T-helper 2 cell treated with Interferon-gamma antibody and Interleukin-4, amounts not matched to agents 5 μg/mL and 100 μg/mL, for 36 hours (primary cell): ENCODE results near the gene SORBS2.
"Not testable (repeated sequence)": the region's sequence is repeated elsewhere in the genome, so short reads cannot be mapped to it uniquely, and the experiment has no call there.

ENCODE experiments used
- DNase-seq: peaks from one replicate; pipeline ENCODE4 v3.0.0; 2021; ENCODE audit warnings: low spot score
- H3K27ac Mint-ChIP-seq: one replicate; pipeline ENCODE4 v1.8.0; 2021; ENCODE audit warnings: mild to moderate bottlenecking, mixed read lengths
- H3K27me3 Mint-ChIP-seq: one replicate; pipeline ENCODE4 v1.8.0; 2021; ENCODE audit warnings: low read depth, mixed read lengths
- H3K36me3 Mint-ChIP-seq: one replicate; pipeline ENCODE4 v1.8.0; 2021; ENCODE audit warnings: low read depth, mixed read lengths
- H3K4me1 Mint-ChIP-seq: one replicate; pipeline ENCODE4 v1.8.0; 2021; ENCODE audit warnings: low read depth, mixed read lengths
- H3K4me3 Mint-ChIP-seq: one replicate; pipeline ENCODE4 v1.8.0; 2022; ENCODE audit warnings: mild to moderate bottlenecking, moderate library complexity, mixed read lengths
- H3K9me3 Mint-ChIP-seq: one replicate; pipeline ENCODE4 v1.8.0; 2021; ENCODE audit warnings: mixed read lengths

The SORBS2 gene

GRCh38 chr4:185811509-185812364, at the start of gene SORBS2:
TSS of gene SORBS2 (minus strand) at chr4:185812194. CDS start at chr4:185690571, 121,623 bp downstream.
- peaks cover 11% of the 10 kb centered on the region for H3K27me3 Mint-ChIP-seq
- no peaks in the 10 kb centered on the region for H3K36me3 Mint-ChIP-seq
- no peaks in the 10 kb centered on the region for H3K9me3 Mint-ChIP-seq
- H3K27ac Mint-ChIP-seq = no peak within 1 kb of the TSS
- DNase-seq = no peak
- H3K4me1 Mint-ChIP-seq = no peaks in the 10 kb centered on the region
- H3K4me3 Mint-ChIP-seq = no peak within 1 kb of the TSS

- H3K4me3 Mint-ChIP-seq = no peak overlapping the region
- H3K27me3 Mint-ChIP-seq = no peaks in the 10 kb centered on the region
- H3K36me3 Mint-ChIP-seq = no peaks in the 10 kb centered on the region
- no peak for DNase-seq
- H3K27ac Mint-ChIP-seq = no peak overlapping the region
- no peaks in the 10 kb centered on the region for H3K9me3 Mint-ChIP-seq
- H3K4me1 Mint-ChIP-seq = no peaks in the 10 kb centered on the region
Observed at GRCh38 chr4:185859111-185859510, 47.1 kb upstream of the SORBS2 start.

- not testable (repeated sequence) for H3K36me3 Mint-ChIP-seq, H3K9me3 Mint-ChIP-seq, H3K27ac Mint-ChIP-seq, DNase-seq, H3K4me1 Mint-ChIP-seq, H3K27me3 Mint-ChIP-seq, H3K4me3 Mint-ChIP-seq
Observed at GRCh38 chr4:185857561-185857960, 45.6 kb upstream of the SORBS2 start.

GRCh38 chr4:185853841-185854240, 41.8 kb upstream of the SORBS2 start:
- H3K27me3 Mint-ChIP-seq = no peaks in the 10 kb centered on the region
- no peaks in the 10 kb centered on the region for H3K9me3 Mint-ChIP-seq
- no peak for DNase-seq
- H3K27ac Mint-ChIP-seq = no peak overlapping the region
- no peaks in the 10 kb centered on the region for H3K36me3 Mint-ChIP-seq
- no peak overlapping the region for H3K4me3 Mint-ChIP-seq
- no peaks in the 10 kb centered on the region for H3K4me1 Mint-ChIP-seq

GRCh38 chr4:185852961-185853360, 41.0 kb upstream of the SORBS2 start:
- Mint-ChIP-seq H3K4me1 (no peaks in the 10 kb centered on the region), H3K9me3 (no peaks in the 10 kb centered on the region), H3K4me3 (no peak overlapping the region), H3K27me3 (no peaks in the 10 kb centered on the region), H3K27ac (no peak overlapping the region), H3K36me3 (no peaks in the 10 kb centered on the region)
- DNase-seq = no peak

DNA sequence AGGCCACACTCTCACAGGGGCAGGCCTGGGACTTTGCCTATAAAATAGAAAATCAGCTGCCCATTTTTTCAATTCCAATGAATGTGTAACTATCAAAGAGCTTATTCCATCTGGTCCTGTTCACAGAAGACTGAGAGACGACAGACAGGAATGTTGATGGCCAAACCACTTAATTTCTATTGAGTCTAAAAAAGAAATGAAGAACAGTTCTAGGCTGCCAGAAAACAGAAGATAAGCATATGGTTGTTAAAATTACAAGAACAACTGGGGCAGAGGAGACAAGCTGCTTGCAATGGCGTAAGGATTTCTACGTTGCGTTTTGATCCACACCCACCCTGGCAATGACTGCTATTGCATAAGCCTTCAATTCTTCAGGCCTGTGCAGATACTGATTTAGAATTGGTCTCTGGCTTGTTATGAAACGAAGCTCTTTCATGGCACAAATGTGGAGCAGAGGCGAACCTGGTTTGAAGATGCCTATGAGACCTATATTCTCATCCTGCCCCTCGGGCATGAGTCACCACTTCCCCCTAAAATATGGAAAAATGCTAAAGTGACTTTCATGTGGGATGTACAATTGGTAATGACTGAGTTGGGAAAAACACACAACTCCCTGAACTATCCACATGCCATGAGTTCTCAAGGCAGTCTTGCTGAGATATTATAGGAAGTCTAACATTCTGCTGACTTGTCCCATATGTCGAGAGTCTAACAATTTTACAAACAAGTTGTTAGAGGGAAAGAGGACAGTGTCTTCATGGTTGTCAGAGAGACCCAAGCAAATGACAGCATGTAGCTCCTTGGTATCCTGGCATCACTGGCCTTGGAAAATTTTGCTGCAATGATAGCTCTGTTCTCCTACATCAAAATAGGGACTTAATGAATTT, 37.9 kb upstream of the SORBS2 start:
- Mint-ChIP-seq H3K4me3 (no peak overlapping the region), H3K36me3 (no peaks in the 10 kb centered on the region), H3K27me3 (no peaks in the 10 kb centered on the region), H3K27ac (no peak overlapping the region), H3K9me3 (no peaks in the 10 kb centered on the region), H3K4me1 (no peaks in the 10 kb centered on the region)
- DNase-seq = no peak

DNA sequence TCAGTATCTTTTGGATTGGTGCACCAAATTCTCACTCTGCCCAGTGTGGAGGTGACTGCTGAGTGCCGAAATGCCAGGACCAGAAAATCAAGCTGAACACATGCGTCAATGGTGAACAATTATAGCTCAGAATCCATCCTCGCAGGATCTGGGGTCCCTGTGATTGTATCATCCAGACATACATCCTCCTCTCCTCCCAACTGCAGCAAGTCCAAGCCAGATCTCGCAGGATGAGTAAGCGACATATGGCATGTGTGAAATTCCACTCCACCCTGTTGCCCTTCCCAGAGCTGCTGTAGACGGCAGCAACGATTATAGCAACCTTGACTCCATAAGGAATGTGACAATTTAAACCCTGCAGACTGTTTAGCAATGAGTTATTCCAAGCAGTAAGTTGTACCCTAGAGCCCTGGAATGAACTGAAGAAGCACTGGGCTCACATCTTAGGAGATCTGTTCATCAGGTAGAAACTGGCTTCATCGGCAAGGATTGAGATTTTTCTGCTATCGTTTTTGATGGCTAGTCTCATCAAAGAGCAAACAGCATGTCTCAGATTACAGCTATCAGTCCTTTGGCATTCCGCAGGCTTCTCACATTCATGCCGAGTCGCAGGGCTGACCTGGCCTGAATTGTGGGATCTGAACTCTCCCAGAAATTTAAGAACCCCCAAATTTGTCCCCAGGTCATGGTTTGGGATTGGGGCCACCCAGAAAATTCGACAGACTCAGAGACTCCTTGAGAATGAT, 35.5 kb upstream of the SORBS2 start:
- no peaks in the 10 kb centered on the region for H3K4me1 Mint-ChIP-seq
- H3K36me3 Mint-ChIP-seq = no peaks in the 10 kb centered on the region
- H3K4me3 Mint-ChIP-seq = no peak overlapping the region
- H3K9me3 Mint-ChIP-seq = no peaks in the 10 kb centered on the region
- no peak for DNase-seq
- H3K27ac Mint-ChIP-seq = no peak overlapping the region
- no peaks in the 10 kb centered on the region for H3K27me3 Mint-ChIP-seq

GRCh38 chr4:185846505-185847150, 34.6 kb upstream of the SORBS2 start:
- H3K9me3 Mint-ChIP-seq = no peaks in the 10 kb centered on the region
- no peaks in the 10 kb centered on the region for H3K27me3 Mint-ChIP-seq
- no peak for DNase-seq
- no peak overlapping the region for H3K4me3 Mint-ChIP-seq
- no peaks in the 10 kb centered on the region for H3K4me1 Mint-ChIP-seq
- H3K36me3 Mint-ChIP-seq = no peaks in the 10 kb centered on the region
- H3K27ac Mint-ChIP-seq = no peak overlapping the region

- Mint-ChIP-seq H3K4me3 (no peak overlapping the region), H3K36me3 (no peaks in the 10 kb centered on the region), H3K27ac (no peak overlapping the region), H3K4me1 (no peaks in the 10 kb centered on the region), H3K27me3 (no peaks in the 10 kb centered on the region), H3K9me3 (no peaks in the 10 kb centered on the region)
- no peak for DNase-seq
Observed at GRCh38 chr4:185845966-185846365, 34.0 kb upstream of the SORBS2 start.

- no peaks in the 10 kb centered on the region for H3K36me3 Mint-ChIP-seq
- DNase-seq = no peak
- no peaks in the 10 kb centered on the region for H3K9me3 Mint-ChIP-seq
- no peak overlapping the region for H3K27ac Mint-ChIP-seq
- no peak overlapping the region for H3K4me3 Mint-ChIP-seq
- H3K27me3 Mint-ChIP-seq = no peaks in the 10 kb centered on the region
- H3K4me1 Mint-ChIP-seq = no peaks in the 10 kb centered on the region
Observed at GRCh38 chr4:185841451-185841850, 29.5 kb upstream of the SORBS2 start.

DNA sequence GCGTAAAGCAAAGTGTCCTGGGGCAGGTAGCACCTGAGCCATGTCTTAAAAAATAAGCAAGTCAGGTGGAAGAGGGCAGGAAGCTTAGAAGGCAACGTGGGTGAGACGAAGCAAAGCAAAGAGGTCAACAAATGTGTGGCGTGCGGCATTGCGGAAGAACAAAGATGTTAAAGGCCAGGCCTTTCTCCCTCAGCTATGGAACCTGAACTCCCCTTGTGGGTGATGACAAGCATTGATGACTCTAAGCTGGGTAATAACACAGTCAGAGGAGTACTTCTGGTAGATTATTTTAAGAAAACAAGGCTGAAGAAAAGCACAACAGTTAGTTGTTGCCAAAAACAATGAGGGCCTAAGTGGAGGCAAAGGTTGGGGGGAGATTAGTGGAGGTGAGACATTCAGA, 29.0 kb upstream of the SORBS2 start:
- Mint-ChIP-seq H3K4me3 (no peak overlapping the region), H3K4me1 (no peaks in the 10 kb centered on the region), H3K27ac (no peak overlapping the region), H3K9me3 (no peaks in the 10 kb centered on the region), H3K27me3 (no peaks in the 10 kb centered on the region), H3K36me3 (no peaks in the 10 kb centered on the region)
- DNase-seq = no peak

GRCh38 chr4:185840201-185840600, 28.2 kb upstream of the SORBS2 start:
- Mint-ChIP-seq H3K9me3 (no peaks in the 10 kb centered on the region), H3K4me1 (no peaks in the 10 kb centered on the region), H3K27me3 (no peaks in the 10 kb centered on the region), H3K27ac (no peak overlapping the region), H3K4me3 (no peak overlapping the region), H3K36me3 (no peaks in the 10 kb centered on the region)
- no peak for DNase-seq

DNA sequence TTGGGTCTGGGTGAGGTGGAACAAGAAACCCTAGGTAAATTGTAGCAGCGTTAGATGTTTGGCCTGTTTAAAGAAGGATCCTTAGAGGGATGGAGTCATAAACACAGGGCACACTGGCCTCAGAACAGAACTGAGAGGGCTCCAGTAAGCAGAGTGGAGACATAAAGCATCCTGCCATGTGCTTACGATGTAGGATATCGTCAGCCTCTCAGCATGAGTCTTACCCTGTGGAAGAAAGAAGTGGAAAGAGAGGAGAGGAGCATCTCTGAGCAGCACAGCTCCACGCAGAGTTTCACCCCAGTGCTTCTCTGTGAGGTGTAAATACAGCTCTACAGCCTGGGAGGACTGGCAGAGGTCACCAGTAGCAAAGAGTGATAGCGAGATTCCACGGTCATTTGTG, 27.8 kb upstream of the SORBS2 start:
- Mint-ChIP-seq H3K27me3 (no peaks in the 10 kb centered on the region), H3K4me1 (no peaks in the 10 kb centered on the region), H3K27ac (no peak overlapping the region), H3K4me3 (no peak overlapping the region), H3K36me3 (no peaks in the 10 kb centered on the region), H3K9me3 (no peaks in the 10 kb centered on the region)
- DNase-seq = no peak
